ENCODE measurements around the gene SVOPL. TPM values are rescaled to one million over a fixed set of nuclear protein-coding genes. Genes with fewer than 3 reads are reported as not detected.

SVOPL gene
- total RNA-seq, 1 donor from 2014 or later: not detected

GRCh38 chr7:138654616-138655015 is 46.5 kb downstream of the SVOPL start:
- peaks cover 3% of the 10 kb centered on the region for H3K27me3 Mint-ChIP-seq (ENCODE audit: unreplicated experiment)
- no peaks in the 10 kb centered on the region for H3K9me3 Mint-ChIP-seq (ENCODE audit: unreplicated experiment)
- H3K27ac Mint-ChIP-seq (ENCODE audit: unreplicated experiment): no peak overlapping the region
- no peak for DNase-seq (ENCODE audit: extremely low spot score, unreplicated experiment)
- H3K4me1 Mint-ChIP-seq (ENCODE audit: unreplicated experiment): no peaks in the 10 kb centered on the region
- H3K4me3 Mint-ChIP-seq (ENCODE audit: unreplicated experiment): no peak overlapping the region
- no peaks in the 10 kb centered on the region for H3K36me3 Mint-ChIP-seq (ENCODE audit: unreplicated experiment)
- TF ChIP-seq CTCF (IDR thresholded peaks at IDR 0.05): no peak

- Mint-ChIP-seq H3K4me3 (ENCODE audit: unreplicated experiment) (no peak overlapping the region), H3K4me1 (ENCODE audit: unreplicated experiment) (no peaks in the 10 kb centered on the region), H3K27me3 (ENCODE audit: unreplicated experiment) (no peaks in the 10 kb centered on the region), H3K36me3 (ENCODE audit: unreplicated experiment) (no peaks in the 10 kb centered on the region), H3K9me3 (ENCODE audit: unreplicated experiment) (no peaks in the 10 kb centered on the region), H3K27ac (ENCODE audit: unreplicated experiment) (no peak overlapping the region)
- no peak for TF ChIP-seq CTCF (IDR thresholded peaks at IDR 0.05)
- no peak for DNase-seq (ENCODE audit: extremely low spot score, unreplicated experiment)
Observed at GRCh38 chr7:138649506-138649905, 51.7 kb downstream of the SVOPL start.

- Mint-ChIP-seq H3K4me3 (ENCODE audit: unreplicated experiment) (no peak overlapping the region), H3K36me3 (ENCODE audit: unreplicated experiment) (no peaks in the 10 kb centered on the region), H3K27me3 (ENCODE audit: unreplicated experiment) (no peaks in the 10 kb centered on the region), H3K4me1 (ENCODE audit: unreplicated experiment) (no peaks in the 10 kb centered on the region), H3K27ac (ENCODE audit: unreplicated experiment) (no peak overlapping the region), H3K9me3 (ENCODE audit: unreplicated experiment) (no peaks in the 10 kb centered on the region)
- no peak for DNase-seq (ENCODE audit: extremely low spot score, unreplicated experiment)
- TF ChIP-seq CTCF (IDR thresholded peaks at IDR 0.05): no peak
Observed at GRCh38 chr7:138645284-138645683, 55.9 kb downstream of the SVOPL start.

GRCh38 chr7:138632826-138633602 is 68.1 kb downstream of the SVOPL start:
- no peak for DNase-seq (ENCODE audit: extremely low spot score, unreplicated experiment)
- H3K36me3 Mint-ChIP-seq (ENCODE audit: unreplicated experiment): no peaks in the 10 kb centered on the region
- H3K9me3 Mint-ChIP-seq (ENCODE audit: unreplicated experiment): no peaks in the 10 kb centered on the region
- no peaks in the 10 kb centered on the region for H3K4me1 Mint-ChIP-seq (ENCODE audit: unreplicated experiment)
- H3K4me3 Mint-ChIP-seq (ENCODE audit: unreplicated experiment): no peak overlapping the region
- peaks cover 5% of the 10 kb centered on the region for H3K27me3 Mint-ChIP-seq (ENCODE audit: unreplicated experiment)
- TF ChIP-seq CTCF (IDR thresholded peaks at IDR 0.05): no peak
- no peak overlapping the region for H3K27ac Mint-ChIP-seq (ENCODE audit: unreplicated experiment)

- H3K27me3 Mint-ChIP-seq (ENCODE audit: unreplicated experiment): peaks cover 5% of the 10 kb centered on the region
- TF ChIP-seq CTCF (IDR thresholded peaks at IDR 0.05): no peak
- no peaks in the 10 kb centered on the region for H3K4me1 Mint-ChIP-seq (ENCODE audit: unreplicated experiment)
- DNase-seq (ENCODE audit: extremely low spot score, unreplicated experiment): peak; percentile 34
- H3K36me3 Mint-ChIP-seq (ENCODE audit: unreplicated experiment): no peaks in the 10 kb centered on the region
- no peak overlapping the region for H3K27ac Mint-ChIP-seq (ENCODE audit: unreplicated experiment)
- H3K4me3 Mint-ChIP-seq (ENCODE audit: unreplicated experiment): no peak overlapping the region
- H3K9me3 Mint-ChIP-seq (ENCODE audit: unreplicated experiment): no peaks in the 10 kb centered on the region
Observed at GRCh38 chr7:138632384-138632783, 68.8 kb downstream of the SVOPL start.
